Gastrocnemius medialis (tissue), 4 donors: ENCODE measurements around the gene TOP2B. TPM values are rescaled to one million over a fixed set of nuclear protein-coding genes. Genes with fewer than 3 reads are reported as not detected.

ENCODE experiments used
- ATAC-seq, 2 donors: fragments of 150-250 bp; one replicate each; pipeline ENCODE4 v1.9.1; 2016
- DNase-seq, 2 donors: peaks; one replicate each; pipeline ENCODE4 v3.0.0-alpha.2; 2019
- H3K27ac ChIP-seq, 4 donors: fragments of 200-600 bp; sonication (generic); 1 replicate in 1 of 4; 2 replicates in 3 of 4; pipeline ENCODE4 v1.5.1; 2016 to 2018; ENCODE audit warnings: mild to moderate bottlenecking in 2 of 4, moderate library complexity in 1 of 4
- H3K27me3 ChIP-seq, 3 donors: fragments of 200-600 bp; sonication (generic) in 2 of 3; 1 replicate in 1 of 3; 2 replicates in 2 of 3; pipeline versions ENCODE4 v1.5.1 to v1.6.0; 2016 to 2019; ENCODE audit warnings: mild to moderate bottlenecking in 1 of 3, moderate library complexity in 1 of 3
- H3K36me3 ChIP-seq, 2 donors: fragments of 200-600 bp; sonication (generic) in 1 of 2; one replicate each; pipeline ENCODE4 v1.5.1; 2017 to 2018
- H3K4me1 ChIP-seq, 2 donors: fragments of 200-600 bp; sonication (generic) in 1 of 2; one replicate each; pipeline ENCODE4 v1.5.1; 2016 to 2017; ENCODE audit warnings: mild to moderate bottlenecking in 2 of 2
- H3K4me3 ChIP-seq, 4 donors: fragments of 200-600 bp; sonication (generic) in 3 of 4; 1 replicate in 1 of 4; 2 replicates in 3 of 4; pipeline ENCODE4 v1.5.1; 2016 to 2019; ENCODE audit warnings: mild to moderate bottlenecking in 2 of 4
- H3K9me3 ChIP-seq, 3 donors: fragments of 200-600 bp; sonication (generic) in 2 of 3; 1 replicate in 1 of 3; 2 replicates in 2 of 3; pipeline ENCODE4 v1.5.1; 2016 to 2019
- CTCF ChIP-seq, 5 experiments: fragments of 450-650 bp in 3 of 5; fragments of 200-600 bp in 2 of 5; sonication (generic) in 2 of 5; IDR thresholded peaks in 4 of 5; conservative IDR thresholded peaks in 1 of 5; 1 replicate in 4 of 5; 2 replicates in 1 of 5; pipeline ENCODE4 v1.5.1; 2016 to 2019; ENCODE audit warnings: antibody characterized with exemption in 5 of 5, mild to moderate bottlenecking in 3 of 5, moderate library complexity in 3 of 5
- POLR2A ChIP-seq, 2 donors: fragments of 450-650 bp; IDR thresholded peaks; one replicate each; pipeline ENCODE4 v1.6.1; 2017; ENCODE audit warnings: antibody characterized with exemption in 2 of 2, mild to moderate bottlenecking in 2 of 2, moderate library complexity in 2 of 2
- in situ Hi-C, 4 donors: fragments of 200-750 bp; cut with MboI; loops; one replicate each; pipeline versions ENCODE4 v1.15.0 to v1.8.0; 2017; ENCODE audit warnings: low sequenced_read_pairs in 4 of 4
- intact Hi-C: fragments of 100-400 bp; cut with DNase I; formaldehyde crosslinking; loops from one replicate; pipeline ENCODE4 v1.15.1; 2023; ENCODE audit warnings: low total_unique reads
- total RNA-seq, 4 donors: library from RNA; depleted of rRNA; stranded (reverse); fragments of >200 nt; gene quantifications; one replicate each; pipeline versions ENCODE4 v1.1.0 to v1.2.3, GENCODE V29; 2016

Gene TOP2B
- total RNA-seq, 4 donors from 2014 or later = 56.1 to 81.5 (median 64.7) TPM

- Histone ChIP-seq H3K4me3 (no peak overlapping the region), H3K4me1 (no peaks in the 10 kb centered on the region), H3K27me3 (no peaks in the 10 kb centered on the region), H3K36me3 (no peaks in the 10 kb centered on the region), H3K9me3 (no peaks in the 10 kb centered on the region), H3K27ac (no peak overlapping the region)
- DNase-seq (no peak), ATAC-seq (no peak)
- TF ChIP-seq POLR2A (IDR thresholded peaks at IDR 0.05) = no peak
- no peak for TF ChIP-seq CTCF (IDR thresholded peaks at IDR 0.05 in 4 of 5, conservative IDR thresholded peaks at IDR 0.05 in 1 of 5)
- in situ Hi-C loops = no loop called here
- intact Hi-C loops = no loop called here
Measured at GRCh38 chr3:25683882-25684281, 19.2 kb upstream of the TOP2B start.

- TF ChIP-seq POLR2A (IDR thresholded peaks at IDR 0.05) (no peak), CTCF (IDR thresholded peaks at IDR 0.05 in 4 of 5, conservative IDR thresholded peaks at IDR 0.05 in 1 of 5) (no peak)
- Histone ChIP-seq H3K27ac (no peak overlapping the region), H3K36me3 (no peaks in the 10 kb centered on the region), H3K4me3 (no peak overlapping the region), H3K9me3 (no peaks in the 10 kb centered on the region), H3K4me1 (no peaks in the 10 kb centered on the region), H3K27me3 (no peaks in the 10 kb centered on the region)
- ATAC-seq = no peak
- no peak for DNase-seq
- intact Hi-C loops = no loop called here
- in situ Hi-C loops = no loop called here
Measured at GRCh38 chr3:25683410-25683809, 18.7 kb upstream of the TOP2B start.

GRCh38 chr3:25679642-25680302, 15.1 kb upstream of the TOP2B start:
- in situ Hi-C loops = no loop called here

GRCh38 chr3:25679166-25679565, 14.5 kb upstream of the TOP2B start:
- intact Hi-C loops (no loop called here), in situ Hi-C loops (no loop called here)
- TF ChIP-seq POLR2A (IDR thresholded peaks at IDR 0.05) = no peak
- no peak for TF ChIP-seq CTCF (IDR thresholded peaks at IDR 0.05 in 4 of 5, conservative IDR thresholded peaks at IDR 0.05 in 1 of 5)
- H3K36me3 ChIP-seq = no peaks in the 10 kb centered on the region
- DNase-seq (no peak), ATAC-seq (no peak)
- H3K27ac ChIP-seq = no peak overlapping the region
- no peak overlapping the region for H3K4me3 ChIP-seq
- no peaks in the 10 kb centered on the region for H3K27me3 ChIP-seq
- no peaks in the 10 kb centered on the region for H3K9me3 ChIP-seq
- H3K4me1 ChIP-seq = no peaks in the 10 kb centered on the region

More at GRCh38 chr3:25679642-25680302, 15.1 kb upstream of the TOP2B start:
- Histone ChIP-seq H3K4me1 (no peaks in the 10 kb centered on the region), H3K4me3 (no peak overlapping the region), H3K27me3 (no peaks in the 10 kb centered on the region), H3K36me3 (no peaks in the 10 kb centered on the region), H3K27ac (no peak overlapping the region), H3K9me3 (no peaks in the 10 kb centered on the region)
- intact Hi-C loops = no loop called here
- TF ChIP-seq CTCF (IDR thresholded peaks at IDR 0.05 in 4 of 5, conservative IDR thresholded peaks at IDR 0.05 in 1 of 5) (no peak), POLR2A (IDR thresholded peaks at IDR 0.05) (no peak)
- ATAC-seq (no peak), DNase-seq (no peak)

GRCh38 chr3:25678581-25678980, 13.9 kb upstream of the TOP2B start:
- ATAC-seq (no peak), DNase-seq (no peak)
- TF ChIP-seq POLR2A (IDR thresholded peaks at IDR 0.05) (no peak), CTCF (IDR thresholded peaks at IDR 0.05 in 4 of 5, conservative IDR thresholded peaks at IDR 0.05 in 1 of 5) (no peak)
- Histone ChIP-seq H3K9me3 (no peaks in the 10 kb centered on the region), H3K4me1 (no peaks in the 10 kb centered on the region), H3K4me3 (no peak overlapping the region), H3K27ac (no peak overlapping the region), H3K27me3 (no peaks in the 10 kb centered on the region), H3K36me3 (no peaks in the 10 kb centered on the region)
- in situ Hi-C loops = no loop called here
- intact Hi-C loops = no loop called here
